CD4-positive, alpha-beta T cell (primary cell): ENCODE measurements around the gene DCAF8. TPM values are rescaled to one million over a fixed set of nuclear protein-coding genes. Genes with fewer than 3 reads are reported as not detected.

Source experiments
- ATAC-seq: fragments of 200-7000 bp; cut with Tn5 transposase; one replicate; pipeline ENCODE4 v1.10.0; 2022; ENCODE audit warnings: mild to moderate bottlenecking; ENCODE audit not compliant: poor library complexity
- CTCF ChIA-PET: fragments of 350-600 bp; sonication (Branson Sonifier 250); formaldehyde crosslinking; loops from one replicate; lab custom pipeline; 2021; ENCODE audit warnings: antibody characterized with exemption, inconsistent platforms; lab: Charles Lee
- POLR2A ChIA-PET: fragments of 350-600 bp; sonication (Branson Sonifier 250); formaldehyde crosslinking; loops from one replicate; lab custom pipeline; 2021; ENCODE audit warnings: antibody characterized with exemption, inconsistent platforms; lab: Charles Lee
- DNase-seq, 14 experiments: peaks; one replicate each; pipeline ENCODE4 v3.0.0-alpha.2; 2013 to 2020; ENCODE audit warnings: mixed read lengths in 2 of 14
- H3K27ac ChIP-seq, 2 donors: one replicate each; pipeline versions ENCODE4 v1.5.1 to v1.7.0; 2013; ENCODE audit warnings: low read length in 2 of 2, low read depth in 1 of 2, mild to moderate bottlenecking in 1 of 2
- H3K27me3 ChIP-seq, 2 experiments: 1 replicate in 1 of 2; 2 replicates in 1 of 2; pipeline versions ENCODE4 v1.6.1 to v1.7.0; 2013; ENCODE audit warnings: low read length in 2 of 2, control low read depth in 1 of 2, mild to moderate bottlenecking in 1 of 2, moderate library complexity in 1 of 2; ENCODE audit not compliant: insufficient read depth in 2 of 2, control insufficient read depth in 1 of 2
- H3K36me3 ChIP-seq: one replicate; pipeline ENCODE4 v1.6.1; 2013; ENCODE audit warnings: low read length, control low read depth; ENCODE audit not compliant: insufficient read depth
- H3K4me1 ChIP-seq: one replicate; pipeline ENCODE4 v1.6.1; 2013; ENCODE audit warnings: low read length, control low read depth; ENCODE audit not compliant: insufficient read depth
- H3K4me3 ChIP-seq: one replicate; pipeline ENCODE4 v1.5.1; 2013; ENCODE audit warnings: mild to moderate bottlenecking, low read length, moderate library complexity
- H3K9me3 ChIP-seq, 2 experiments: 1 replicate in 1 of 2; 2 replicates in 1 of 2; pipeline versions ENCODE4 v1.6.1 to v1.7.0; 2013; ENCODE audit warnings: low read length in 2 of 2, mild to moderate bottlenecking in 2 of 2, control low read depth in 1 of 2, moderate library complexity in 1 of 2; ENCODE audit not compliant: control insufficient read depth in 1 of 2, insufficient read depth in 1 of 2
- H3K27ac Mint-ChIP-seq: one replicate; pipeline ENCODE4 v1.8.0; 2020; ENCODE audit warnings: mixed read lengths
- H3K27me3 Mint-ChIP-seq: one replicate; pipeline ENCODE4 v1.8.0; 2021; ENCODE audit warnings: mixed read lengths
- H3K36me3 Mint-ChIP-seq: one replicate; pipeline ENCODE4 v1.8.0; 2021; ENCODE audit warnings: low read depth, mixed read lengths
- H3K4me1 Mint-ChIP-seq: one replicate; pipeline ENCODE4 v1.8.0; 2021; ENCODE audit warnings: low read depth, mixed read lengths
- H3K4me3 Mint-ChIP-seq: one replicate; pipeline ENCODE4 v1.8.0; 2020; ENCODE audit warnings: mild to moderate bottlenecking, mixed read lengths
- H3K9me3 Mint-ChIP-seq: one replicate; pipeline ENCODE4 v1.8.0; 2020; ENCODE audit warnings: mixed read lengths
- intact Hi-C, 2 experiments: fragments of 100-400 bp; cut with DNase I in 1 of 2; cut with micrococcal nuclease in 1 of 2; formaldehyde crosslinking; loops; one replicate each; pipeline versions ENCODE4 v1.15.1 to v1.9.0; 2023 to 2025; cut with DNase I, micrococcal nuclease
- total RNA-seq, 174 experiments: library from RNA in 2 of 174; stranded (reverse) in 2 of 174; gene quantifications; one replicate each; pipeline ENCODE4 v1.2.3 and lab custom pipeline; 2021 to 2026
- TF ChIP-seq, protein P1 (sequence below): fragments of 200-600 bp; IDR thresholded peaks from one replicate; pipeline ENCODE4 v1.8.0; 2022; ENCODE audit warnings: antibody characterized with exemption, mild to moderate bottlenecking

Gene DCAF8
- total RNA-seq, 2 experiments from 2014 or later: 151 to 154 TPM

DNA sequence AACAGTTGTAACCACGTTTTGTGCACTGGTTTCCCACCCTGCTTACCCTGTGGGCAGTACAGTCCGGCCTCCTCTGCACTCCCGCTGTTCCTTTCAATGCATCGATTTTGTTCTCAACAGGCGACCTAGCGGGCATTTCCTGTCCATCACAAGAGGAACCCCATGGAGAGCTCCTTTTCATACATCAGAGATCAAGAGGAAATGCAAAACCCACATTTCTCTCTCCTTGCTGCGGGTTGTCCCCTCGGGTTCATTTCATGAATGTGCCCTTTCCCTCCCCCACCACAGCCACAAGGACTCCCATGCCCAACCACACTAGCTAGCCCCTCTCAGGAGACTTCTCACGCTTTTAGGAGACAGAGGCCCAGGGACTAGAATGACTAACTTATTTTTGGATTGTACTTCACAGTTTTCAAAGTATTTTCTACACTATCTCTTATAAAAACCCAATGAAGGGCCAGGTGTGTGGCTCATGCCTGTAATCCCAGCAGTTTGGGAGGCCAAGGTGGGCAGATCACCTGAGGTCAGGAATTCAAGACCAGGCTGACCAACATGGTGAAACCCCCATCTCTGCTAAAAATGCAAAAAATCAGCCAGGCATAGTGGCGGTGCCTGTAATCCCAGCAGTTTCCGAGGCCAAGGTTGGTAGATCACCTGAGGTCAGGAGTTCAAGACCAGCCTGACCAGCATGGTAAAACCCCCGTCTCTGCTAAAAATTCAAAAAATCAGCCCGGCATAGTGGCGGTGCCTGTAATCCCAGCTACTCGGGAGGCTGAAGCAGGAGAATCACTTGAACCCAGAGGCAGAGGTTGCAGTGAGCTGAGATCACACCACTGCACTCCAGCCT lies 92.6 kb downstream of the DCAF8 start:
- Mint-ChIP-seq H3K9me3 (no peaks in the 10 kb centered on the region), H3K27me3 (peaks cover 17% of the 10 kb centered on the region), H3K4me1 (peaks cover 10% of the 10 kb centered on the region), H3K27ac (no peak overlapping the region), H3K4me3 (no peak overlapping the region), H3K36me3 (no peaks in the 10 kb centered on the region)
- Histone ChIP-seq H3K9me3 (no peaks in the 10 kb centered on the region), H3K4me1 (peaks cover 4% of the 10 kb centered on the region), H3K36me3 (no peaks in the 10 kb centered on the region), H3K27me3 (peaks cover 0 to 3% of the 10 kb centered on the region in 2 experiments), H3K27ac (no peak overlapping the region), H3K4me3 (no peak overlapping the region)
- POLR2A ChIA-PET: interaction anchor here (0.6 kb wide), 1 partner anchor 80 kb away, joined by 5 read pairs; no protein-coding TSS in a partner anchor
- TF ChIP-seq, protein P1, sequence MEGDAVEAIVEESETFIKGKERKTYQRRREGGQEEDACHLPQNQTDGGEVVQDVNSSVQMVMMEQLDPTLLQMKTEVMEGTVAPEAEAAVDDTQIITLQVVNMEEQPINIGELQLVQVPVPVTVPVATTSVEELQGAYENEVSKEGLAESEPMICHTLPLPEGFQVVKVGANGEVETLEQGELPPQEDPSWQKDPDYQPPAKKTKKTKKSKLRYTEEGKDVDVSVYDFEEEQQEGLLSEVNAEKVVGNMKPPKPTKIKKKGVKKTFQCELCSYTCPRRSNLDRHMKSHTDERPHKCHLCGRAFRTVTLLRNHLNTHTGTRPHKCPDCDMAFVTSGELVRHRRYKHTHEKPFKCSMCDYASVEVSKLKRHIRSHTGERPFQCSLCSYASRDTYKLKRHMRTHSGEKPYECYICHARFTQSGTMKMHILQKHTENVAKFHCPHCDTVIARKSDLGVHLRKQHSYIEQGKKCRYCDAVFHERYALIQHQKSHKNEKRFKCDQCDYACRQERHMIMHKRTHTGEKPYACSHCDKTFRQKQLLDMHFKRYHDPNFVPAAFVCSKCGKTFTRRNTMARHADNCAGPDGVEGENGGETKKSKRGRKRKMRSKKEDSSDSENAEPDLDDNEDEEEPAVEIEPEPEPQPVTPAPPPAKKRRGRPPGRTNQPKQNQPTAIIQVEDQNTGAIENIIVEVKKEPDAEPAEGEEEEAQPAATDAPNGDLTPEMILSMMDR: no peak
- intact Hi-C loops: no loop called here
- ATAC-seq (no peak), DNase-seq (peak in 1 of 14 experiments; percentile 5)
- CTCF ChIA-PET: interaction anchor here (1.4 kb wide), 1 partner anchor 84 kb away, joined by 3 read pairs; no protein-coding TSS in a partner anchor

DNA sequence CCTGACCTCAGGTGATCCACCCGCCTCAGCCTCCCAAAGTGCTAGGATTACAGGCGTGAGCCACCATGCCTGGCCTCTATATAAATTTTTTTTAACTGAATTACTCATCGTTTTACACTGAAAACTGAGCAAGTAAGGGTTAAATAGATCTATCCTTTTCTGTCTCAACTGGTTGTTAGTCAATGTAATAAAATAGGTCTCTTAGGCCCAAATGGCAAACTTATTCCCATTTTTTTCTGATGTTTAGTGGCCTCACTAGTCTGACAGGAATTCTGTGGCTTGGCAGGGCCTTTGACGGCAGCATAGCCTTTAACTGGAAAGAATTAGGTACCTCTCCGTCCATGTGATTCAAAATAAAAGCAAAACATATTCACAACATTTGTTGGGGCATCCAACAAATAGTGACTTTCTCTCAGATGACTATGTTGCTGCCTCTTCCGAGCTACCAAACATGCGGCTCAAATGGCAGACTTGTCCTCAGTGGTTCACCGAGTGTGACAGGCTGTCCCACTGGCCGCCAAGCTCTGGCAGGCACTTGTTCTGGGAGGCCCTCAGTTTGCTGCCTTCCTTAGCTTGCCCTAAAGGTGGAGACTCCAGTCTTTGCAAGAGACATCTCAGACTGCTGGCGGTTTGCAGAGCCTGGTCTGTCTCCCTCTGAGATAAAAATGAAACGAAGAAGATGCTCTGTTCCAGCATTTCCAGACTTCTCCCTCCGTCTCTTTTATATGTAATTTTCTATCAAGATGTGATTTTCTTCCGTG lies 93.6 kb downstream of the DCAF8 start:
- H3K27me3 ChIP-seq: peaks cover 0 to 3% of the 10 kb centered on the region in 2 experiments
- H3K4me3 ChIP-seq: no peak overlapping the region
- Mint-ChIP-seq H3K9me3 (no peaks in the 10 kb centered on the region), H3K4me3 (no peak overlapping the region), H3K27me3 (peaks cover 26% of the 10 kb centered on the region), H3K27ac (no peak overlapping the region), H3K4me1 (peaks cover 10% of the 10 kb centered on the region), H3K36me3 (no peaks in the 10 kb centered on the region)
- POLR2A ChIA-PET: no interaction called here
- no peaks in the 10 kb centered on the region for H3K9me3 ChIP-seq
- TF ChIP-seq, protein P1: no peak
- DNase-seq (no peak), ATAC-seq (no peak)
- CTCF ChIA-PET: interaction anchor here (1.4 kb wide), 1 partner anchor 83 kb away, joined by 3 read pairs; no protein-coding TSS in a partner anchor
- intact Hi-C loops: no loop called here
- H3K36me3 ChIP-seq: no peaks in the 10 kb centered on the region
- H3K4me1 ChIP-seq: peaks cover 4% of the 10 kb centered on the region
- no peak overlapping the region for H3K27ac ChIP-seq

DNA sequence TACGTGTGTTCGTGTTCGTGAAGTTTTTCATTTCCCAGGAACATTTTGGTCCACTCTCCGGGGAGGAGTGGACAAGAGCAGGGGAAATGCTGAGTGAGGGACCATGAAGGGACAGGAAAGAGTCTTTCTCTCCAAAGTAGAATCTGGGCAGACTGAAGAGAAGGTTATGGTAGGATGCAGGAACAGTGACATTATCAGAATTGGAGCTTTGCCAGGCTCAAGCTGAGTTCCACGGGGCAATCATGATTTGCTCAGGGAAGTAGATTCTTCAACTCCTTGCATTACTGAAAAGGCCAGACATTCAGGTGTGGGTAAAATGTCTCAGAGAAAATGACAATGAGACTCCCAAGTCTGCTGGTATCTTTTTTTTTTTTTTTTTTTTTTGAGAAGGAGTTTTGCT lies 94.3 kb downstream of the DCAF8 start:
- TF ChIP-seq, protein P1: no peak
- ChIA-PET POLR2A (no interaction called here), CTCF (no interaction called here)
- no peaks in the 10 kb centered on the region for H3K36me3 ChIP-seq
- intact Hi-C loops: no loop called here
- no peak overlapping the region for H3K4me3 Mint-ChIP-seq
- H3K9me3 ChIP-seq: no peaks in the 10 kb centered on the region
- no peak overlapping the region for H3K4me3 ChIP-seq
- no peaks in the 10 kb centered on the region for H3K9me3 Mint-ChIP-seq
- peaks cover 32% of the 10 kb centered on the region for H3K27me3 Mint-ChIP-seq
- H3K27ac ChIP-seq: no peak overlapping the region
- ATAC-seq (no peak), DNase-seq (no peak)
- H3K36me3 Mint-ChIP-seq: no peaks in the 10 kb centered on the region
- peaks cover 10% of the 10 kb centered on the region for H3K4me1 Mint-ChIP-seq
- H3K27ac Mint-ChIP-seq: no peak overlapping the region
- peaks cover 4% of the 10 kb centered on the region for H3K4me1 ChIP-seq
- H3K27me3 ChIP-seq: peaks cover 0 to 3% of the 10 kb centered on the region in 2 experiments
